GM21367 (cell line): ENCODE data around the gene FADS1.

Experiments used
- ATAC-seq: cut with Tn5 transposase; IDR thresholded peaks from one replicate; pipeline ENCODE4 v1.9.1; 2021; ENCODE audit not compliant: unreplicated experiment

FADS1 gene

DNA sequence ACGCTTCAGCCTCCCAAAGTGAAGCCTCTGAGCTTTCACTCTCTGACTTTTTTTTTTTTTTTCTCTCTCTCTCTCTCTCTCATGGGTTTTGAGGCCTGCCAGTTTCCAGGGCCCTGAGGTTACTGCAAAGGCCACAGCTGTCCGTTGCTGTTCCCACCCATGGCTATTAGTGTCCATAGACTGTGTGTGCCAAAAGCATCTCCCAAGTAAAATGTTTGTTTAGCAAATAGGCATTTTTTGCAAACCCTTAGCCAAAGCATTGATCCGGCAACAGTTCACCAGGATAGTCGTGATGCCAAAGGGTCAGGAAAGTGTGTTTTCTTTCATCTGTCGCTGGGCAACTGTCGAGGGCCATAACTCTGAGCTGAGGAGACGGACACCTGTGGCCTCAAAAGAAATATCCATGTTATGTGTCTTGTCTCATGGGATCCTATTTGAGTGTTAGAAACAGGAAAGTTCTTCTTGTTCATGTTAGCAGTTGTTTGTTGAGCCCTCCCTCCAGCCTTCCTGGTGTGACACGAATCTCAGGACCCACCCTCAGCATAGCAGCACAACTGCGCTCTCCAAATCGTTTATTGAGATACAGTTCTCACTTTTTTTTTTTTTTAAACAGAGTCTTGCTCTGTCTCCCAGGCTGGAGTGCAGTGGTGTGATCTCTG is 29.7 kb upstream of the FADS1 start:
- ATAC-seq, result no peak

DNA sequence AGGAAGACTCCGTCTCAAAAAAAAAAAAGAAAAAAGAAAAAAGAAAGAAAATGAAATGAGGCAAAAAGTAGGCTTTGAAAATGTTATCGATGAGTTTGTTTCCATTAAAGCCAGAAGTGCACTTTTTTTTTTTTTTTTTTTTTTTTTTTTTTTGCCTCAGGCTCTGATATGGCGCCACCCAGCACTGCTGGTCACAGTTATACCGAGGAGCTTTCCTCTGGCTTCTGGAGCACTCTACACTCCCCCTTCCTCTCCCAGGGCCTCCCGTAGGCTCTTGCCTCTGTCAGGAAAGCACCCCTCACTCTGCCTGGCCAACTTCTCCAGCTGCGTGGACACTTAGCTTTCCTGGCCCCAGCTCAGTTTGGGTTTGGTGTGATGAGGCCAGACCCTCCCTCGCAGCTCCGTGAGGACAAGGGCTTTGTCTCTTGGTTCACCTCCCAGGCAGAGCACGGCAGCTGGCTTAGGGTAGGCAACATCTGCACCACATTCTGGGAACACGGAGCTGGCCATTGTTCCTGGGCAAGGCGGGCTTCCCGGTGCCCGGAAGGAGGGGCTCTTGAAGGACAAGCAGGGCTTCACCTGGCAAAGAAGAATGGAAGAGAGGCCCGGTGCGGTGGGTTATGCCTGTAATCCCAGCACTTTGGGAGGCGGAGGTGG is 28.2 kb upstream of the FADS1 start:
- ATAC-seq, result no peak

DNA sequence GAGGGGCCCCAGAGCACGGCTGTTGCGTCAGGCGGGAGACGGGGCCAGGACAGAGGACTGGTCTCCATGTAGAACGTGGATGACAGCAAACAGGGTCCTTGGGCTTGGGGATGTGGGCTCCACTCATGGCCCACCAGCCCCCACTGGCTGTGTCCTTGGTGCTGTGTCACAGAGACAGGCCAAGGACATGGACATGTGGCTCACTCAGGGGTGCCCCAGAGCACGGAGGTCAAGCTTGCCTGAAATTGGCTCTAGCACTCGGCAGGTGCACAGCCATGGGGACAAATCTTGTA is 25.7 kb upstream of the FADS1 start:
- no peak for ATAC-seq

DNA sequence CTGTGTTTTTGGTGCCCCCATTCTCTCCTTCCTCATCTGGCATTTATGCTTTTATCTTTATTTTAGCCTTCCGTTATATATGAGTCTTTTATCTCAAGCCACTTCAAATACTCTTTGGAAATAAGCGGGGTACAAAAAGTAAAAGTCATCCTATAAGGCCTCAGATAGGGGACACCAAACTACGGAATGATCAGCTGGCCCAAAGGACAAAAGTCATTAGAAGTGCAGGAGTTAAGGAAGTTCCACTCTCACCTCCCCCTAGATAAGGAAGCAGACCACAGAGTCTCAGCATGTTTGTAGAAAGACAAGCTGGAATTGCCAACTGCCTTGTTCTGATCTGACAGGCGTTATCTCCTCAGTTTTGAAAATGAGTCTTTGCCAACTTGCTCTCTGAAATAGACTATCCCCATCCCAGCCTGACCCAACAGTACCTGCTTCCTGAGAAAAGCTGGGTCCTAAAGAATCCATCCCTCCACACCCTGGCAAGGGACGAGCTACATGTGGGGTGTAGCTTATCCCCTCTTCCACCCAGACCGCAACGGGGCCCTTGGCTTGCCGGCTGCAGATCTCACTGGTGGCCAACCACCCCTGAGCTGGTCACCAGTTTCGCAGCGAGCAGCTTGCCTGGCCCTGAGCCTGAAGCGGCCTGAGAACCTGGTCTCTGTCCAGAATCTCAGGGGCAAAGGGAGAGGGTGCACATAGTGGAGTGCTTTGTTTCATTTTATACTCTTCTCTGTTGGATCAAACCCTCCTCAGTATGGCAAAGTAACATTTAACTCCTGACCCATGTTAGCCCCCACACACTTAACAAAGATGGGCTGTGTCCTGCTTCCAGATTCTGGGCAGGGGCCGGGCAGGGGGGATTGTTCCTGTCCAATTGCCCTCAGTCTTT is 25.1 kb upstream of the FADS1 start:
- no peak for ATAC-seq

DNA sequence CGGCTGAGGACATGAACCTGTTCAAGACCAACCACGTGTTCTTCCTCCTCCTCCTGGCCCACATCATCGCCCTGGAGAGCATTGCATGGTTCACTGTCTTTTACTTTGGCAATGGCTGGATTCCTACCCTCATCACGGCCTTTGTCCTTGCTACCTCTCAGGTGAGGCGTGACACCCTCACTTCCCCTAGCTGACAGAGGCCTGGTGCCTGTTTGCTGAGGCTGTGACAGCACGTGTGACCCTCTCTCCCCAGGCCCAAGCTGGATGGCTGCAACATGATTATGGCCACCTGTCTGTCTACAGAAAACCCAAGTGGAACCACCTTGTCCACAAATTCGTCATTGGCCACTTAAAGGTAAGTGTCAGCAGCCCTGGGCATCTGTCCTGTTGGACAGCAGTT is 23.6 kb upstream of the FADS1 start:
- ATAC-seq, result no peak

DNA sequence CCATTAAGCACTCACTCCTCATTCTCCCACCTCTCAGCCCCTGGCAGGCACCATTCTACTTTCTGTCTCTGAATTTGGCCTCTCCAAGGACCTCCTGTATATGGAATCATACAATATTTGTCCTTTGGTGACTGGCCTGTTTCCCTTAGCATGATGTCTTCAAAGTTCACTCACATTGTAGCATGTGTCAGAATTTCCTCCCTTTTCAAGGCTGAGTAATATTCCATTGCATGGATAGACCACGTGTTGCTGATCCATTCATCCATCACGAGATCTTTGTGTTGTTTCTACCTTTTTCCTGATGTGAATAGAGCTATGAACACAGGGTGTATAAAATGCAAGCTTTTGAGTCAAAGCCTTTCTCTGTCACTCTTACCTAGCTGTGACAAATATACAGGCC is 22.9 kb upstream of the FADS1 start:
- no peak for ATAC-seq

DNA sequence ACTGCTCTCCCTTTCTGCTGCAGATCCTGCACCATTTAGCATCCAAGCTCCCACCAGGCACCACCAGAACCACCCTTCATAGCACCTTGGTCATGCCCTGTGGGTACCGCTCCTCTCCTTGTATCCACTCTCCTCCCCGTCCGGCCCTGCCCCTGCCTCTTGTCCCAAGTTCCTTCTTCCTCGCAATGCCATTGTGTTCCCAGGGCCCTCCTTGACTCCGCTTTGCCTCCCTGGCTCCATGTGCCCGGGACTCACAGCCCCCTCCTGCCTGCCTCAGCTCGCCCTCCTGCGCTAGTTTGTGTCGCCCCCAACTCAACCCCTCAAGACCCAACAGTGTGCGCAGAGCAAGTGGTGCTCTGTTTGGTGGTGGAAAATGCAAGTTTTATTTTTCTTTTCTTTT is 22.1 kb upstream of the FADS1 start:
- no peak for ATAC-seq

DNA sequence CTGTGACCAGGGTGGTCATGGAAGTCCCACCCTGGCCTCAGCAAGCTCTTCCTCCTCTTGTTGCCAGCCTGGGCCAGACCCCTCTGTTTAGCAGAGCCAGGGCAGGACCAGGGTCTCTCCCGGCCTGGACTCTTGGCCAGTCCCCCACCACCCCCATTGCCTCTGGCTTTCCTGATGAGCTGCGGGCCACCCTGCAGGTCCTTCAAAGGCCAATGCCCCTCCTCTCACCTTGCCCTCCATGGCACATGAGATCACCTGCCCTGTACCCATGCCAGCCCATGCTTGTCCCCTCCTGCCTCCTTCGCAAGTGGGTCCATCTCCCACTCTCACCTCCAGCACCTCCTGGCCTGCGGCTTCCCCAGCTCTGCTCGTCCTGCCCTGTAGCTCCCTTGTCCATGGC is 21.7 kb upstream of the FADS1 start:
- ATAC-seq, result no peak

DNA sequence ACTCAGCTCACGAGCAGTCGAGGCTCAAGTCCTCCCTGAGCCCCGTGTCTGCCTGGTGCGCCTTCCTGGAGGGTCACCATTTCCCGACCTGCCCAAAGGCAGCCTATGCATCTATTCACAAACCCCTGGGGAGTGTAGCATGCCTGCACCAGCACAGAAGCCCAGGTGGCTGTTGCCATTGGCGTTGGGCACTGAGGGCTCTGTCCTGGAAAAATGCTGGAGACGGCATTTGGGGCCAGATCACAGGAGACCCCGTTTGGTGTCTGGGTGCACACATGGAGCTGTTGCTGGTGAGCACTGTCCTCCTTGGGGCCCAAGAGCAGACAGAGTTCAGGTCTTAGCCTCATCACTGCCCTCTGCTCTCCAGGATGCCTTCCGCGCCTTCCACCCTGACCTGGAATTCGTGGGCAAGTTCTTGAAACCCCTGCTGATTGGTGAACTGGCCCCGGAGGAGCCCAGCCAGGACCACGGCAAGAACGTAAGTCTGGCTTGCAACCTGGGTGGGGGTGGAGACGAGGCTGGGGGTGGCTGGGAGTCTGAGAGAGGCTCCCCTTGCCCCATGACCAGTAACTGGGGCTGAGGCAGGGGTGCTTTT is 20.7 kb upstream of the FADS1 start:
- ATAC-seq, result no peak

DNA sequence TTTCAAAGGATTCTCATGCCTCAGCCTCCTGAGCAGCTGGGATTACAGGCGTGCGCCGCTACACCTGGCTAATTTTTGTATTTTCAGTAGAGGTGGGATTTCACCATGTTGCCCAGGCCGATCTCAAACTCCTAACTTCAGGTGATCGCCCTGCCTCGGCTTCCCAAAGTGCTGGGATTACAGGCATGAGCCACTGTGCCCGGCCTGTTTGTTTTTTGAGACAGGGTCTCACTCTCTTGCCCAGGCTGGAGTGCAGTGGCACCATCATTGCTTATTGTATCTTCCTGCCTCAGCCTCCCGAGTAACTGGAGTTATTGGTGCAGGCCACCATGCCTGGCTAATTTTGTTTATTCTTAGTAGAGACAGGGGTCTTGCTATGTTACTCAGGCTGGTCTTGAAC is 19.4 kb upstream of the FADS1 start:
- ATAC-seq, result no peak

DNA sequence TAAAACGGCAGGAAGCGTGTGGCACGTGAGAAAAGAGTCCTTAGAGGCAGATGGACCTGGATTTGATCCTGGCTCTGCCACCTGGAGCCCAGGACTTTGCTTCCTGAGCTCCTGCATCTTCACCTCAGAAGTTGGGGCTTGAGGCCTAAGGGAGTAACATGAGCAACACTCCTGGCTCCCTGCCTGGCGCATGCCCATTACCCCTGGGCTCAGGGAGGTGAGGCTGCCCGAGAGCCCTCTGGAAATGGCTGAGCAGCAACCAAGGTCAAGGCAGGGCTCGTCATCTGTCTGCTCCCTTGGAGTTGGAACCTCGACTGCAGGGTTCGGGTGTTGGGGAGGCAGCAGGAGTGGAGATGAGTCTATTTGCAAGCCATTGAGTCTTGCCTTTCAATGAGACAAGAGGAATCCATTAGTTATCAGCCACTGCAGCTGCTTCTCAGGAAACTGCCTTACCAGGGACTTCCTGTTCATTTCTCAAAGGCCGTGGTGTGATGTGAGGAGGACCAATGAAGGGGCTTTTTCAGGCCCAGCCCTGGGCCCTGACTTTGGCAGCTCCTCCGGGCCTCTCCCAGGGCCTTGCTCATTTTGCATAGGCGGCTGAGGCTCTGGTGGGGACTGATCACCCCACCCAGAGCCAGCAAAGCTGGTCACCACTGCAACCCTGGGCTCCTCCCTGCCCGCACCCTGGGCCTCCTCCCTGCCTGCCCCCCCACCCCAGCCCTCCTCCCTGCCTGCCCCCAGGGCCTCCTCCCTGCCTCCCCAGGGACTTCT is 17.7 kb upstream of the FADS1 start:
- ATAC-seq, result peak; percentile 72

DNA sequence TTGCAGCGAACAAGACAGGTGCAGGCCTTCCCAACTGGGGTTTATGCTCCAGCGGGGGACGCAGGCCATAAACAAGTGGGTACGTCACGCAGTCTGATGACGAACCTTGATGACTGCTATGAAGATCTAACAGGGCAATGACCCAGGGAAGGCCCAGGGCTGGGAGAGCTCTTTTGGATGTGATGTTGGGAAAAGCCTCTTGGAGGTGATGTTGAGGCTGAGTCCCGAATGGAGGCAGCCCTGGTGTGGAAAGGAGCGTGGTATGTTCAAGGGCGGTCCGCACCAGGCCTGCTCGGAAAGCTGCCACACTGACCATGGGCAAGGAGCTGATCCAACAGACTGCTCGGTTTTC is 17.1 kb upstream of the FADS1 start:
- no peak for ATAC-seq

DNA sequence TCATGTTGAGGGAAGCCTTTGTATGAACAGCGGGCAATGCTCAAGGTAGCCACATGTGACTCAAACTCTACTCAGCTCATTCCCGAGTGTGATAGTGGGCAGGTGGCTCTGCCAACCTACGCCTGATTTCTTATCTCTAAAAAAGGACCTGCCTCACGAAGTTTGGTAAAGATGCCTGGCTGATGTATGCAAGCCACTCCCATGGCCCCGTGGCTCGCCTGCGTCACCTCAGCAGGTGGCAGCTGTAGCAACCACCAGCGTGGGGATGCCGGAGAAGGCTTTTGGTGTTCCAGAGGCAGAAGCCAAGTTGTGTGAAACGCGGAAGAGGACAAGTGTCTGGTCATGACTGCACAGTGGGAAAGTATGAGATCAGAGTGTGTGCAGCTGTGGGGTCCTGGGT is 16.7 kb upstream of the FADS1 start:
- no peak for ATAC-seq

DNA sequence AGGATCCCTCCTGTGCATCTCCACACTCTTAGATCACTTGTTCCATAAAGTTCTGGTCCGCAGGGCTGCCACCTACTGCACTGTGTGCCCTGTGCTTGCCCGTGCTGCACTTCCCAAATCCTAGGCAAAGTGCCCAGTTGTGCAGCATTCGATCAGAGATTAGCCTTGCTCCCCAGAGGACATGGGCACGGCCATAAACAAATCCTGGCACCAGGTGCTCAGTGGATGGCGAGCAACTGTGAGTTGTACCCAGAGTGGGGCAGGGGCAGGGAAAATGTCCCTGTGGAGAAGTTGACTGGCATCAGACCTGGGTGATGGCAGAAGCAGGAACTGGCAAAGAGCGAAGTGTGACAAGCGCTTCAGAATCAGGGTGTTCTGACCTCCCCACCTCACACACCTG is 16.0 kb upstream of the FADS1 start:
- no peak for ATAC-seq

DNA sequence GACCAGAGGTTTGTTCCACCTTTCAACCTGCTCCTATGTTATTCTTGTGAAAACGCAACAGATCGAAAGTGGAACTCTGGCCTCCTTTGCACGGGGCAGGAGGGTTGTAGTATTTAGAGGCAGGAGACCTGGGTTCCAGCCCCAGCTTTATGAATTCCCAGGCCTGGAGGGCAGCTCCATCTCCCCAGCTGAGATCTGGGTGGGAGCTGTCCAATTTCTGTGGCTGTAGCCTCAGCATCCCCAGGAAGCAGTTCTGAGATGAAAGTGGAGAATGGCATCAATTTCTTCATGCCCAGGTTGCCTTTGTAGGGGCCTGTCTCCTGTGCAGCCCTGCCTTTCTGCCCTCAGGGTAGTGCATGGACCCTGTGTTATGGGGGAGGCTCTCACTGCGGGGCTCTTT is 15.4 kb upstream of the FADS1 start:
- ATAC-seq, result no peak

DNA sequence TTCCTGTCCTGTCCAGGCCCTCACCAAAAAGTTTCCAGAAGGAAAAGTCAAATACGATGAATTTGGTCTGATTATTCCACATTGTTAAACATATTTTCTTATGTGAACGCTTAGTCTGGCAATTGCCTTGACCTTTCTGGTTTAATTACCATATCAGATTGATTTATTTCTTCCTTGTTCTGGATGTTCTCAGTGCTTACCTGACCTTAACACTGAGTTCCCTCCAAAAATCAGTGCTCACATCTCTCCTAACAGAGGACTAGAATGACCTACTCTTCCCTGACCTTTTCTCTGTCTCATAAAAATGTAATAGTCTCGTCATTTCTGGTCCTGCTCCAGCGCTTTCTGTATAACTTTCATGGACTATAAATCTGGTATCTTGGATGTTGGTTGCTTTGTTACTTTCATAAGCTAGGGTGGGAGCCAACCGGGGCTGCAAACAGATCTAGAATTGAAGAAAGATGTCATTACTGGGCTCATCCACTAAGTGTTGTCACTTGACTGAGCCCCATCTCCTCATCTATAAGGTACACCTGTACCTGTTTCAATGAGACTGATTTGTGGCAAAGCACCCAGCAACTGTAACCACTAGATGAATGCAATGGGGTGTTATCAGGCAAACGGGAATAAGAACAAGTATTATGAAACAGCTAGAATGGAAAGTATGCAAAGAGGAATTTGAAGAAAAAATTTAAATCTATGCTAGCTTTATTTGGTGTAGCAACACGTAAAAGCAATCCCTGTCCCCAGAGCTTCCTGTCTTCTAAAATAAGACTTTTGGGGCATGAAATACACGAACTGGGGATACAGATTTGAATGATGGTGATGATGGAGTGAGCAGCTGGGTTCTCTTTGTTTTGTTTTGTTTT is 13.7 kb upstream of the FADS1 start:
- ATAC-seq, result no peak

DNA sequence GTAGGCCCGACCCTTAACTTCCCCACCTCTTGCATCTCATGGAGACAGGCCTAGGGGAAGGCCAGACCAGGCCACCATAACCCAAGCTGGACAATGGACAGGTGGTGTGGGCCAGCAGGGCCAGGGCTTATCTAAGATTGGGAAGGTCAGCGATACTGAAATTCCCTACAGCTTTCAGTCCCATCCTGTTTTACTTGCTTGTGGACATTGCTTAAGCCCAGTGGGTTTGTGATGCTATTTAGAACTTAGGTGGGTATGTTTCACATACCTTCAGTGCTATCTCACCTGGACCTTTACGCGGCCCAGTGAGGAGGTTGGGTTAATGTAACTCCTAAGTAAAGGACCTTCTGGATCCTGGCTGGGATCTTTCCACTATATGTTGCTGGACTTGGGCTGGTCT is 13.0 kb upstream of the FADS1 start:
- no peak for ATAC-seq

DNA sequence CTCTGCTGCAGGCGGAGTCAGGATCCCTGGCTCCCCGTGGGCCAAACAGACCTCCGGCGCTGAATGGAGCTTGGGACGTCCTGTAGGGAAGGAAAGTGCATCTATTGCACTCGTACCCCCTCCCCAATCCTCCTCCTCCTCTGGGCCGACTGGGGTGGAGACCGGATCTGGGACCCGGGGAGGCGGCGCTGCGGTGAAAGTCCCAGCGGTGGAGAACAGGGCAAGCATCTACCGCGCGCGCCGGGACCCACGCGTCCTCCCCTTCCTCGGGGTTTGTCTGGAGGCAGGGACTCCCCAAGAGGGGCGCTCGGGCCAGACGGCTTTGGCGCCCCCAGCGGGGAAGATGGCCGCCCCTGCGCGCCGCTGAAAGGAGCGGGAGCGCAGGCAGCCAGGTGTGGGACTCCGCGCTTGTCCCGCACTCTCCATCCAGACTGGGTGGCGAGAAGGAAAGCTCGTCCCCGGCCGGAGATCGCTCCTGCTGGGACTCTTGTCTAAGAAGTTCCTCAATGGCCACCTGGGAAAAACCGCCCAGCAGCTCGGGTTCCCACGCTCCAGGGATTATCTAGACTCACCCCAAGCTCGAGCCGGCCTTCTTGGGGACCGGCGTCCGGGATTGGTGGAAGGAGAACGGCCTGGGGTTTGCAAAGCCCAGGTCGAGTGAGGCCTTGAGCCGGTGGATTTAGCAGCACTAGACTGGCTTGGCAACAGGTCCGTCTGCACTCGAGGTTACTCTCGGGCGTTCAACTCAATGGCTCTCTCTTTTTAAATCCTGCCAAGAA is 12.0 kb upstream of the FADS1 start:
- ATAC-seq, result no peak

DNA sequence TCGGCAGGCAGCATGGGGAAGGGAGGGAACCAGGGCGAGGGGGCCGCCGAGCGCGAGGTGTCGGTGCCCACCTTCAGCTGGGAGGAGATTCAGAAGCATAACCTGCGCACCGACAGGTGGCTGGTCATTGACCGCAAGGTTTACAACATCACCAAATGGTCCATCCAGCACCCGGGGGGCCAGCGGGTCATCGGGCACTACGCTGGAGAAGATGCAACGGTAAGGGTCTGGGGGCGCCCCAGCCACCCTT is 11.5 kb upstream of the FADS1 start:
- no peak for ATAC-seq
